HCT116 (cell line): ENCODE measurements around the gene GAS2. TPM values are rescaled to one million over a fixed set of nuclear protein-coding genes. Genes with fewer than 3 reads are reported as not detected.

Source experiments
- ATAC-seq: fragments of 200-7000 bp; cut with Tn5 transposase; 2 replicates; pipeline ENCODE4 v1.9.1; 2020; ENCODE audit warnings: mild to moderate bottlenecking, moderate library complexity
- BruUV-seq: library from RNA; stranded (reverse); fragments of 400-500 nt; replicated peaks from 2 replicates; lab custom pipeline; 2021; lab: Mats Ljungman, UMichigan
- CTCF ChIA-PET: fragments of 300-600 bp; sonication (Branson Sonifier 250); formaldehyde crosslinking; loops from one replicate; lab custom pipeline; 2021; ENCODE audit warnings: antibody characterized with exemption; lab: Charles Lee
- POLR2A ChIA-PET: fragments of 300-600, 350-600 bp; sonication (Branson Sonifier 250); formaldehyde crosslinking; loops from one replicate; lab custom pipeline; 2021; ENCODE audit warnings: antibody characterized with exemption; lab: Charles Lee
- RAD21 ChIA-PET, 2 experiments: fragments of 300-600 bp; sonication (Branson Sonifier 250); formaldehyde crosslinking; loops; one replicate each; lab custom pipeline; 2023; ENCODE audit warnings: low total read pairs in 2 of 2; ENCODE audit not compliant: uncharacterized antibody in 2 of 2, unreplicated experiment in 2 of 2, low non-redundant PET in 1 of 2; lab: Charles Lee
- DNase-seq: peaks from one replicate; pipeline ENCODE4 v3.0.0-alpha.2; 2010; ENCODE audit warnings: low read depth, low spot score
- H2AFZ ChIP-seq: fragments of 200-600 bp; shearing (Covaris generic), sonication (generic); 2 replicates; pipeline ENCODE4 v1.6.1; 2017; ENCODE audit warnings: low read depth, mixed run types, mixed read lengths, antibody characterized with exemption, low read length; ENCODE audit not compliant: poor library complexity, severe bottlenecking
- H3K27ac ChIP-seq: 2 replicates; pipeline ENCODE4 v1.5.1; 2012; ENCODE audit warnings: low read depth, low read length
- H3K27me3 ChIP-seq: fragments of 200-600 bp; sonication (generic); 2 replicates; pipeline ENCODE4 v1.6.1; 2016; ENCODE audit warnings: mixed run types, low read length, mixed read lengths; ENCODE audit not compliant: insufficient read depth
- H3K36me3 ChIP-seq, 2 experiments: fragments of 200-500 bp in 1 of 2; fragments of 200-600 bp in 1 of 2; sonication (Bioruptor generic) in 1 of 2; sonication (generic) in 1 of 2; 2 replicates each; pipeline versions ENCODE4 v1.5.1 to v1.6.1; 2014 to 2016; ENCODE audit warnings: low read length in 2 of 2, inconsistent platforms in 1 of 2, mixed read lengths in 1 of 2, mixed run types in 1 of 2; ENCODE audit not compliant: insufficient read depth in 2 of 2, control insufficient read depth in 1 of 2
- H3K4me1 ChIP-seq, 2 experiments: fragments of 200-600 bp in 1 of 2; sonication (generic) in 1 of 2; 2 replicates each; pipeline versions ENCODE4 v1.5.1 to v1.6.1; 2012 to 2017; ENCODE audit warnings: low read length in 2 of 2, inconsistent platforms in 1 of 2, mild to moderate bottlenecking in 1 of 2, mixed read lengths in 1 of 2, mixed run types in 1 of 2, moderate library complexity in 1 of 2; ENCODE audit not compliant: insufficient read depth in 2 of 2, control insufficient read depth in 1 of 2
- H3K4me2 ChIP-seq: fragments of 200-600 bp; sonication (generic); 2 replicates; pipeline ENCODE4 v1.6.1; 2017; ENCODE audit warnings: mixed run types, low read length, mixed read lengths
- H3K4me3 ChIP-seq, 2 experiments: fragments of 200-600 bp in 1 of 2; sonication (generic) in 1 of 2; replicated peaks in 1 of 2; 2 replicates each; pipeline ENCODE4 v1.5.1; 2011 to 2016; ENCODE audit warnings: low read length in 2 of 2, control low read depth in 1 of 2, low read depth in 1 of 2, mild to moderate bottlenecking in 1 of 2, mixed read lengths in 1 of 2, mixed run types in 1 of 2
- H3K79me2 ChIP-seq: fragments of 200-600 bp; sonication (generic); 2 replicates; pipeline ENCODE4 v1.6.1; 2017; ENCODE audit warnings: mild to moderate bottlenecking, mixed run types, low read length, moderate library complexity, mixed read lengths; ENCODE audit not compliant: insufficient read depth
- H3K9ac ChIP-seq: fragments of 200-600 bp; sonication (generic); 2 replicates; pipeline ENCODE4 v1.6.1; 2016; ENCODE audit warnings: low read length, mixed read lengths
- H3K9me2 ChIP-seq: fragments of 200-600 bp; sonication (generic), shearing (Covaris generic); 2 replicates; pipeline ENCODE4 v1.6.1; 2017; ENCODE audit warnings: mixed run types, mild to moderate bottlenecking, moderate library complexity; ENCODE audit not compliant: insufficient read depth
- H3K9me3 ChIP-seq, 2 experiments: fragments of 200-500 bp in 1 of 2; fragments of 200-600 bp in 1 of 2; sonication (Bioruptor generic) in 1 of 2; sonication (generic) in 1 of 2; 2 replicates each; pipeline ENCODE4 v1.6.1; 2014 to 2017; ENCODE audit warnings: low read length in 2 of 2, mixed read lengths in 2 of 2, inconsistent platforms in 1 of 2, low read depth in 1 of 2, mild to moderate bottlenecking in 1 of 2, mixed run types in 1 of 2, moderate library complexity in 1 of 2; ENCODE audit not compliant: control insufficient read depth in 1 of 2, insufficient read depth in 1 of 2
- H4K20me1 ChIP-seq: fragments of 200-600 bp; sonication (generic), shearing (Covaris generic); 2 replicates; pipeline ENCODE4 v1.6.1; 2017; ENCODE audit warnings: mixed run types, mild to moderate bottlenecking, moderate library complexity; ENCODE audit not compliant: insufficient read depth
- JUND ChIP-seq: IDR thresholded peaks from 2 replicates; pipeline ENCODE4 v1.6.1; 2012
- POLR2AphosphoS5 ChIP-seq: IDR thresholded peaks from 2 replicates; pipeline ENCODE4 v1.6.1; 2011; ENCODE audit warnings: mild to moderate bottlenecking, low read depth, low read length, moderate library complexity
- SP1 ChIP-seq: IDR thresholded peaks from 2 replicates; pipeline ENCODE4 v1.6.1; 2012; ENCODE audit warnings: low read depth
- TCF7L2 ChIP-seq: IDR thresholded peaks from 2 replicates; pipeline ENCODE4 v1.7.0; 2011; ENCODE audit warnings: borderline replicate concordance, inconsistent platforms; ENCODE audit not compliant: insufficient read depth, insufficient read length; ENCODE audit errors: extremely low read depth
- ZFX ChIP-seq: fragments of 450-650 bp; IDR thresholded peaks from 2 replicates; pipeline ENCODE4 v1.6.1; 2017
- intact Hi-C: fragments of 100-400 bp; cut with micrococcal nuclease; formaldehyde crosslinking; loops from 2 replicates; pipeline ENCODE4 v1.10.0; 2022
- total RNA-seq: library from RNA; stranded (reverse); gene quantifications from one replicate; pipeline ENCODE4 v1.2.1, GENCODE V29; 2021; ENCODE audit not compliant: unreplicated experiment
- TF ChIP-seq, protein P1 (sequence below), 3 experiments: fragments of 200-600 bp in 1 of 3; sonication (generic) in 1 of 3; IDR thresholded peaks in 2 of 3; conservative IDR thresholded peaks in 1 of 3; 2 replicates each; pipeline ENCODE4 v1.5.1; 2012 to 2017; ENCODE audit warnings: low read depth in 2 of 3, low read length in 2 of 3, antibody characterized with exemption in 1 of 3, borderline replicate concordance in 1 of 3, control low read depth in 1 of 3, mild to moderate bottlenecking in 1 of 3, mixed read lengths in 1 of 3, mixed run types in 1 of 3, moderate library complexity in 1 of 3; ENCODE audit not compliant: insufficient read depth in 1 of 3

Gene GAS2
- total RNA-seq, 1 experiment from 2014 or later: not detected

DNA sequence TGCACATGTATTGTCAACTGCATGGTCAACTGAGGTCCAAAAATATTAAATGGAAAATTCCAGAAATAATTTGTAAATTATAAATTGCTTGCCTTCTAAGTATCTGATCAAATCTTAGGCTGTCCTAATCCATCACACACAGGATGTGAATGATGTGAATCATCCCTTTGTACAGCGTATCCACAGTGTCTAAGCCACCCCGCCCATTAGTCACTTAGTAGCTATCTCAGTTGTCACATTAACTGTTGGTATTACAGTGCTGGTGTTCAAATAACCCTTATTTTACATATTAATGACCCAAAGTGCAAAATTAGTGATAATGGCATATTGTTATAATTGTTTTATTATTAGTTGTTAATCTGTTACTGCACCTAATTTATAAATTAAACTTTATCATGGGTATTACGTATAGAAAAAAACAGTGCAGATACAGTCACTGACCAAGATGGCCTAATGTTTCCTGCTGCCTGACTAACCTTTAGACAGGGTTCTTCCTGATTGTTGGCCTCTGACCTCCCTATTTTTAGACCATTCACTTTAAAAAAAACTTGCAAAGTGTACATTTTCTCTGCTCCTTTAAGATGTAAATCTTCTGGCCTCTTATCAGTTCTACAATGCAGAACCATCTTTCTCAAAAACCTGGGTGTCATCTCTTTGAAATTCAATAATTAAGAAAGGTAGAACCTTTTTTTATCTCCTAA, 166.1 kb downstream of the GAS2 start:
- H3K9ac ChIP-seq: no peak overlapping the region
- intact Hi-C loops: no loop called here
- H3K27ac ChIP-seq: no peak overlapping the region
- H3K4me2 ChIP-seq: peak overlapping the region; percentile 19; the same call in 1 of the 2 replicates
- H3K79me2 ChIP-seq: peaks cover 4% of the 10 kb centered on the region; the same call in 1 of the 2 replicates
- no peaks in the 10 kb centered on the region for H3K27me3 ChIP-seq
- ATAC-seq (no peak), DNase-seq (peak; percentile 6)
- no peak overlapping the region for H3K4me3 ChIP-seq
- ChIA-PET RAD21 (no interaction called here), CTCF (no interaction called here), POLR2A (no interaction called here)
- H3K9me3 ChIP-seq: no peaks in the 10 kb centered on the region
- no TSS peak for BruUV-seq
- no peaks in the 10 kb centered on the region for H3K9me2 ChIP-seq
- no peaks in the 10 kb centered on the region for H4K20me1 ChIP-seq
- no peaks in the 10 kb centered on the region for H3K36me3 ChIP-seq
- no peak overlapping the region for H2AFZ ChIP-seq
- TF ChIP-seq ZFX (no peak), JUND (0 out of 2 replicates have a peak, but pooled peaks have one; percentile 16), SP1 (0 out of 2 replicates have a peak, but pooled peaks have one; percentile 19)
- peaks cover 0 to 26% of the 10 kb centered on the region in 2 experiments; a peak in 3 of 4 replicates for H3K4me1 ChIP-seq

DNA sequence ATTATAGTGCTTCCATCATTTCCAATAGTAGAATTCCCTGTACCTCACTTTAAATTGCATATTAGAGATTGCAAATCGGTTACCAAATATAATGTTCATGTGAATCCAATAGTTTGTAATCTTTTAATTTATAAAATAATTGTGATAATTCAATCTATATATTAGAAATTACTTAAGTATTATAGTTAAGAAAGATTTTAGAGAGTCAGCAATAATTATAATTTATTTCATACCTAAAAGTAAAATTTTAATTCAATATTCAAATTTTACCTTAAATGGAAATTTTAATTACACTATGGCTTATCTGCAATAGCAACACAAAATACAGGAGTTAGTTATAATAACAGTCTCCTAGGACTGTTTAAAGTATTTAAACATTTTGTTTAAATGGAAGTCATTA, 180.3 kb downstream of the GAS2 start:
- CTCF ChIA-PET: no interaction called here
- no peaks in the 10 kb centered on the region for H3K36me3 ChIP-seq
- no peaks in the 10 kb centered on the region for H3K27me3 ChIP-seq
- H3K4me3 ChIP-seq: no peak overlapping the region
- no peak overlapping the region for H2AFZ ChIP-seq
- H3K4me1 ChIP-seq: no peaks in the 10 kb centered on the region
- POLR2A ChIA-PET: no interaction called here
- no peaks in the 10 kb centered on the region for H3K9me2 ChIP-seq
- H3K79me2 ChIP-seq: no peaks in the 10 kb centered on the region
- no peak overlapping the region for H3K27ac ChIP-seq
- H3K9me3 ChIP-seq: no peaks in the 10 kb centered on the region
- ATAC-seq (no peak), DNase-seq (no peak)
- H3K4me2 ChIP-seq: no peak overlapping the region
- no peaks in the 10 kb centered on the region for H4K20me1 ChIP-seq
- intact Hi-C loops: no loop called here
- TF ChIP-seq POLR2AphosphoS5: no peak
- TF ChIP-seq, protein P1, sequence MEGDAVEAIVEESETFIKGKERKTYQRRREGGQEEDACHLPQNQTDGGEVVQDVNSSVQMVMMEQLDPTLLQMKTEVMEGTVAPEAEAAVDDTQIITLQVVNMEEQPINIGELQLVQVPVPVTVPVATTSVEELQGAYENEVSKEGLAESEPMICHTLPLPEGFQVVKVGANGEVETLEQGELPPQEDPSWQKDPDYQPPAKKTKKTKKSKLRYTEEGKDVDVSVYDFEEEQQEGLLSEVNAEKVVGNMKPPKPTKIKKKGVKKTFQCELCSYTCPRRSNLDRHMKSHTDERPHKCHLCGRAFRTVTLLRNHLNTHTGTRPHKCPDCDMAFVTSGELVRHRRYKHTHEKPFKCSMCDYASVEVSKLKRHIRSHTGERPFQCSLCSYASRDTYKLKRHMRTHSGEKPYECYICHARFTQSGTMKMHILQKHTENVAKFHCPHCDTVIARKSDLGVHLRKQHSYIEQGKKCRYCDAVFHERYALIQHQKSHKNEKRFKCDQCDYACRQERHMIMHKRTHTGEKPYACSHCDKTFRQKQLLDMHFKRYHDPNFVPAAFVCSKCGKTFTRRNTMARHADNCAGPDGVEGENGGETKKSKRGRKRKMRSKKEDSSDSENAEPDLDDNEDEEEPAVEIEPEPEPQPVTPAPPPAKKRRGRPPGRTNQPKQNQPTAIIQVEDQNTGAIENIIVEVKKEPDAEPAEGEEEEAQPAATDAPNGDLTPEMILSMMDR (IDR thresholded peaks at IDR 0.05 in 2 of 3, conservative IDR thresholded peaks at IDR 0.05 in 1 of 3; ENCODE audit: borderline replicate concordance in 1 of 3, insufficient read depth in 1 of 3, low read depth in 2 of 3, low read length in 2 of 3): no peak
- TF ChIP-seq TCF7L2: no peak
- no peak overlapping the region for H3K9ac ChIP-seq
- RAD21 ChIA-PET: no interaction called here
- BruUV-seq: no TSS peak
